DMS153 treated with DMSO at 0.1 percent for 48 hours (cell line): ENCODE measurements around the gene SLC2A8.

ENCODE experiments used
- DNase-seq: peaks from one replicate; lab custom pipeline; 2025; ENCODE audit not compliant: unreplicated experiment; lab: John Stamatoyannopoulos, UW

SLC2A8 gene

GRCh38 chr9:127455324-127455992 lies 58.5 kb downstream of the SLC2A8 start:
- no peak for DNase-seq

- DNase-seq: no peak
These were observed 60.4 kb downstream of the SLC2A8 start for GRCh38 chr9:127457191-127457878.
